ENCODE results near the gene SLA2. TPM values are rescaled to one million over a fixed set of nuclear protein-coding genes. Genes with fewer than 3 reads are reported as not detected.
"Not testable (repeated sequence)": the region's sequence is repeated elsewhere in the genome, so short reads cannot be mapped to it uniquely, and the experiment has no call there.

The SLA2 gene
- total and polyA plus RNA-seq, 3 donors from 2014 or later, result 0.47 to 1.1 (median 0.87) TPM

- TF ChIP-seq CTCF (IDR thresholded peaks at IDR 0.05), result no peak
- TF ChIP-seq POLR2A (IDR thresholded peaks at IDR 0.05), result no peak
- H3K4me3 ChIP-seq, result no peak overlapping the region
- 92 to 96% methylated on average over 6 of the region's 6 CpGs for WGBS, 2 donors
- H3K4me1 ChIP-seq, result no peaks in the 10 kb centered on the region
- H3K36me3 ChIP-seq (ENCODE audit: low read depth, missing control alignments), result no peaks in the 10 kb centered on the region
- DNase-seq, result no peak
- H3K27ac ChIP-seq, result no peak overlapping the region
- H3K9me3 ChIP-seq, result no peaks in the 10 kb centered on the region
- no peaks in the 10 kb centered on the region for H3K27me3 ChIP-seq
- intact Hi-C loops (cut with DNase I; ENCODE audit: low total_unique reads), result no loop called here
These were observed 38.8 kb upstream of the SLA2 start for GRCh38 chr20:36684747-36685146.

DNA sequence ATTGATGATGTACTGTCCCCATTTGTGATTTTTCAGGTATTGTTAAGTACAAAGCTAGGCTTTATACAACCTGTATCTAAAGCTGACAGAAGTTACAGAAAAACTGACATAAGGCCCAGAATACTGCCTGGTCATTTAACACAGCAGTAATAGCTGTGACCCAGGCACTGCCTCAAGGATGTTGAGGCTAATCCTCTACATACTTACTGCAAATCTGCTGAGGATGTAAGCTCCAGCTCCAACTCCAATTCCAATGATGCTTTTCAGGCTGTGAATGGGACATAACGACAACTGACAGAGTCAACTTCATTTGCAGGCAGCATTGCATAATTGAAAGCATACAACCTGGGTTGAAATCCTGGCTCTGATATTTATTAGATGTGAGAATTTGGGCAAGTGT is 36.3 kb upstream of the SLA2 start:
- TF ChIP-seq CTCF (IDR thresholded peaks at IDR 0.05) (no peak), POLR2A (IDR thresholded peaks at IDR 0.05) (no peak)
- Histone ChIP-seq H3K27ac (no peak overlapping the region), H3K4me1 (no peaks in the 10 kb centered on the region), H3K36me3 (ENCODE audit: low read depth, missing control alignments) (no peaks in the 10 kb centered on the region), H3K9me3 (no peaks in the 10 kb centered on the region), H3K27me3 (no peaks in the 10 kb centered on the region), H3K4me3 (no peak overlapping the region)
- 70 to 74% methylated on average over 1 of the region's 1 CpG for WGBS, 2 donors
- intact Hi-C loops (cut with DNase I; ENCODE audit: low total_unique reads), result no loop called here
- DNase-seq, result no peak

DNA sequence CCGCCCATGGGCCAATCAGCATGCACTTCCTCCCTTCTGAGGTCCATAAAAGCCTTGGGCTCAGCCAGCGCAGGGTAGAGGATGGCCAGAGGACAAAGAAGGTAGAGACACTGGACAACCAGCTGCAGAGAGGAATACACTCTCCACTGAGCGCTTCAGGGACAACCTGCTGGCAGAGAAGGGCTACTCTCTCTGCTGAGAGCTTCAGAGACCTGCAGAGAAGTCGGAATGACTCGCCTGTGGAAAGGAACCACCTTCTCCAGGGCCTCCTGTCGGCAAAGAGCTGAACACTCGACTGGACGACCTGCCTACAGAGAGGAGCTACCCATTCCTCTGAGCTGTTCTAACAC is 31.4 kb upstream of the SLA2 start:
- Histone ChIP-seq H3K27me3 (no peaks in the 10 kb centered on the region), H3K9me3 (no peaks in the 10 kb centered on the region), H3K27ac (no peak overlapping the region), H3K4me3 (no peak overlapping the region), H3K36me3 (ENCODE audit: low read depth, missing control alignments) (no peaks in the 10 kb centered on the region), H3K4me1 (no peaks in the 10 kb centered on the region)
- 58 to 74% methylated on average over 4 to 8 of the region's 8 CpGs for WGBS, 2 donors
- TF ChIP-seq CTCF (IDR thresholded peaks at IDR 0.05) (no peak), POLR2A (IDR thresholded peaks at IDR 0.05) (no peak)
- DNase-seq, result no peak
- intact Hi-C loops (cut with DNase I; ENCODE audit: low total_unique reads), result no loop called here

DNA sequence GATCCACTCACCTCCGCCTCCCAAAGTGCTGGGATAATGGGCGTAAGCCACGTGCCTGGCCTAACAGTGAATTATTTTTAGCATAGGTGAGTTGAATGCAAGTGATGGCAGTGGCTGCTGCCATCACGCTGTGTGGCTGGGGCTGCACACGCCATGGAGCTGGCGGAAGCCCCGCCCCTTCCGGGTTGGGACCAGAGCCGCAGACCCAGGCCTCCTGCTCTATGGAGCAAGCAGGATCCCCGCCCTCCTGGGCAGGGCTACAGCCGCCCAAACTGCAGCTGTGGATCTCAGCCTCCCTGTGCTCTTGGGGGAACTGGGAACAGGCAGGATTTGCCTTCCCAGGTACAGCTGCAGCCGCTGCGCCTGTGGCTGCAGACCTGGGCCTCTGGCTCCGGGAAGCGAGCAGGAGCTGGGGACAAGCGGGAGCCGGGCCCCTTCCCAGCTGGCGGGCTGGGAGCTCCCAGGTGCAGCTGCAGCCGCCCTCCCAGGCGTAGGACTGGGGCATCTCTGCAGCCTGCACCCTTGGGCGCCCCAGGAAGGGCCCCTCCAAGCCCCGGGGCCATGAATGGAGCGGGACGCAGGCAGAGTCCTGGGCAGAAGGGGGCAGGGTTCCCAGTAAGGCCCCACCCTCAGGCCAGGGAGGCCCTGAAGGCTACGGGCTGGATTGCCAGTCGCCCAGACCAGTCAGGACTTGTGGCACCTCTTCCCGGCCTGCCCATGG is 30.9 kb upstream of the SLA2 start:
- no peaks in the 10 kb centered on the region for H3K9me3 ChIP-seq
- no peaks in the 10 kb centered on the region for H3K36me3 ChIP-seq (ENCODE audit: low read depth, missing control alignments)
- TF ChIP-seq CTCF (IDR thresholded peaks at IDR 0.05) (no peak), POLR2A (IDR thresholded peaks at IDR 0.05) (no peak)
- no peak overlapping the region for H3K27ac ChIP-seq
- WGBS, 2 donors, result 71 to 86% methylated on average over 13 to 18 of the region's 27 CpGs
- H3K27me3 ChIP-seq, result no peaks in the 10 kb centered on the region
- intact Hi-C loops (cut with DNase I; ENCODE audit: low total_unique reads), result no loop called here
- H3K4me3 ChIP-seq, result peak overlapping the region; percentile 31 to 44
- DNase-seq, result peak; percentile 67
- H3K4me1 ChIP-seq, result no peaks in the 10 kb centered on the region

- DNase-seq; H3K9me3 ChIP-seq; H3K4me1 ChIP-seq; H3K27me3 ChIP-seq; H3K4me3 ChIP-seq; intact Hi-C loops (cut with DNase I; ENCODE audit: low total_unique reads); H3K36me3 ChIP-seq (ENCODE audit: low read depth, missing control alignments); H3K27ac ChIP-seq: not testable (repeated sequence)
- 73 to 86% methylated on average over 4 to 8 of the region's 8 CpGs for WGBS, 2 donors
These were observed 29.5 kb upstream of the SLA2 start for GRCh38 chr20:36675545-36675944.
